ENCODE results near the gene SRP54. TPM values are rescaled to one million over a fixed set of nuclear protein-coding genes. Genes with fewer than 3 reads are reported as not detected.

The SRP54 gene
- total RNA-seq, 1 experiment from 2014 or later, result 84.5 TPM

DNA sequence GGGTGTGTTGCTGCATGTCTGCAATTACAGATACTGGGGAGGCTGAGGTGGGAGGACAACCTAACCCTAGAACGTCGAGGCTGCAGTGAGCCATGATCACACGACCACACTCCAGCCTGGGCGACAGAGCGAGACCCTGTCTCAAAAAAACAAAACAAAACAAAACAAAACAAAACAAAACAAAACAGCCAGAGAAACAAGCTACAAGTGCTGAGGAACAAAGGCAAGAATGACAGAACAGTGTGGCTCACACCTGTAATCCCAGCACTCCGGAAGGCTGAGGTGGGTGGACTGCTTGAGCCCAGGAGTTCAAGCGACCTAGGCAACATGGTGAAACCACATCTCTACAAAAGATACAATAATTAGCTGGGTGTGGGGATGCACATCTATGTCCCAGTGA is 38.0 kb upstream of the SRP54 start:
- H3K36me3 Mint-ChIP-seq (ENCODE audit: insufficient read depth, unreplicated experiment), result peaks cover 6% of the 10 kb centered on the region
- H3K9me3 Mint-ChIP-seq (ENCODE audit: unreplicated experiment), result peaks cover 22% of the 10 kb centered on the region
- Histone ChIP-seq H3K4me1 (no peaks in the 10 kb centered on the region), H3K36me3 (ENCODE audit: control insufficient read depth, insufficient read depth, low read length) (no peaks in the 10 kb centered on the region), H3K27me3 (replicated peaks; ENCODE audit: control insufficient read depth, insufficient read depth, low read length) (no peaks in the 10 kb centered on the region), H3K9me3 (peaks cover 7% of the 10 kb centered on the region), H3K4me3 (ENCODE audit: low read depth, low read length) (no peak overlapping the region)
- BruUV-seq (replicated peaks), result no TSS peak
- POLR2A ChIA-PET, result no interaction called here
- DNase-seq, result no peak
- no peaks in the 10 kb centered on the region for H3K4me1 Mint-ChIP-seq (ENCODE audit: low read depth, unreplicated experiment)
- intact Hi-C loops (cut with micrococcal nuclease; ENCODE audit: unreplicated experiment), result no loop called here
- no peak overlapping the region for H3K4me3 Mint-ChIP-seq (ENCODE audit: unreplicated experiment)
- TF ChIP-seq, protein P1, sequence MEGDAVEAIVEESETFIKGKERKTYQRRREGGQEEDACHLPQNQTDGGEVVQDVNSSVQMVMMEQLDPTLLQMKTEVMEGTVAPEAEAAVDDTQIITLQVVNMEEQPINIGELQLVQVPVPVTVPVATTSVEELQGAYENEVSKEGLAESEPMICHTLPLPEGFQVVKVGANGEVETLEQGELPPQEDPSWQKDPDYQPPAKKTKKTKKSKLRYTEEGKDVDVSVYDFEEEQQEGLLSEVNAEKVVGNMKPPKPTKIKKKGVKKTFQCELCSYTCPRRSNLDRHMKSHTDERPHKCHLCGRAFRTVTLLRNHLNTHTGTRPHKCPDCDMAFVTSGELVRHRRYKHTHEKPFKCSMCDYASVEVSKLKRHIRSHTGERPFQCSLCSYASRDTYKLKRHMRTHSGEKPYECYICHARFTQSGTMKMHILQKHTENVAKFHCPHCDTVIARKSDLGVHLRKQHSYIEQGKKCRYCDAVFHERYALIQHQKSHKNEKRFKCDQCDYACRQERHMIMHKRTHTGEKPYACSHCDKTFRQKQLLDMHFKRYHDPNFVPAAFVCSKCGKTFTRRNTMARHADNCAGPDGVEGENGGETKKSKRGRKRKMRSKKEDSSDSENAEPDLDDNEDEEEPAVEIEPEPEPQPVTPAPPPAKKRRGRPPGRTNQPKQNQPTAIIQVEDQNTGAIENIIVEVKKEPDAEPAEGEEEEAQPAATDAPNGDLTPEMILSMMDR (IDR thresholded peaks at IDR 0.05; ENCODE audit: insufficient read depth in 1 of 2, low read depth in 1 of 2, low read length in 1 of 2, severe bottlenecking in 1 of 2, unreplicated experiment in 1 of 2), result no peak
- H3K27me3 Mint-ChIP-seq (ENCODE audit: insufficient read depth, unreplicated experiment), result no peaks in the 10 kb centered on the region
- CTCF ChIA-PET, result no interaction called here
- H3K27ac Mint-ChIP-seq (ENCODE audit: unreplicated experiment), result no peak overlapping the region

DNA sequence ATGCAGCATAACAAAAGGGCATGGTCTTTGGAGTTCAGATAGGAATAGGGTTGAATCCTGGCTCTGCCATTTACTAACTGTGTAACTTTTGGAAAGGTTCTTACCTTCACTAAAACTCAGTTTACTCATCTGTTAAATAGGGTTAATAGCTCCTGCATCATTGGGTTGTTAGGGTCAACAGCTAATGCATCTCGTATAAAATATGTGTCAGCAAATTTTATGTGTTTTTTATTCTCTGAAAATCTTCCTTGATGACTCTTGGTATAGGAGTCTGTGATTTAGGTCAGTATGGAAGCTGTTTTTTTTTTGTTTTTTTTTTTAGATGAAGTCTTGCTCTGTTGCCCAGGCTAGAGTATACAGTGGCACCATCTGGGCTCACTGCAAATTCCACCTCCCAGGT is 36.1 kb upstream of the SRP54 start:
- POLR2A ChIA-PET, result no interaction called here
- BruUV-seq (replicated peaks), result no TSS peak
- TF ChIP-seq, protein P1 (IDR thresholded peaks at IDR 0.05; ENCODE audit: insufficient read depth in 1 of 2, low read depth in 1 of 2, low read length in 1 of 2, severe bottlenecking in 1 of 2, unreplicated experiment in 1 of 2), result no peak
- CTCF ChIA-PET, result no interaction called here
- no peaks in the 10 kb centered on the region for H3K36me3 ChIP-seq (ENCODE audit: control insufficient read depth, insufficient read depth, low read length)
- Mint-ChIP-seq H3K9me3 (ENCODE audit: unreplicated experiment) (peaks cover 21% of the 10 kb centered on the region), H3K27ac (ENCODE audit: unreplicated experiment) (no peak overlapping the region), H3K27me3 (ENCODE audit: insufficient read depth, unreplicated experiment) (no peaks in the 10 kb centered on the region), H3K4me3 (ENCODE audit: unreplicated experiment) (no peak overlapping the region), H3K4me1 (ENCODE audit: low read depth, unreplicated experiment) (no peaks in the 10 kb centered on the region), H3K36me3 (ENCODE audit: insufficient read depth, unreplicated experiment) (peaks cover 12% of the 10 kb centered on the region)
- peaks cover 7% of the 10 kb centered on the region for H3K9me3 ChIP-seq
- no peak overlapping the region for H3K4me3 ChIP-seq (ENCODE audit: low read depth, low read length)
- intact Hi-C loops (cut with micrococcal nuclease; ENCODE audit: unreplicated experiment), result no loop called here
- H3K4me1 ChIP-seq, result no peaks in the 10 kb centered on the region
- no peak for DNase-seq
- no peaks in the 10 kb centered on the region for H3K27me3 ChIP-seq (replicated peaks; ENCODE audit: control insufficient read depth, insufficient read depth, low read length)

DNA sequence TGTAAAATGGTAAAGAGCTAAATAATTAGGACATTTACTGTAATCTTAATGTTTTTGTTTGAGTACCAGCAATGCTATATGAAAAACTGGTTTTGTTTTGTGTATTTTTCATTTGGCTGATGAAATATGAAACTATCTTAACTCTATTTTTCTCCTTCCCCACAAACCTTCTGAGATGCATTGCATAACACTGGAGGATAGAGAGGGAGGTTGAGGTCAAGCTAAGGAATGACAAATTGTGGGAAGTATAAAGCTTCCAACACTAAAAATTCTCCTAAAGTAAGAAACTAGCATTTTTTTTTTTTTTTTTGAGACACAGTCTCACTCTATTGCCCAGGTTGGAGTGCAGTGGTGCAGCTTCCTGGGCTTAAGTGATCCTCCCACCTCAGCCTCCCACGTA is 31.5 kb upstream of the SRP54 start:
- TF ChIP-seq, protein P1 (IDR thresholded peaks at IDR 0.05; ENCODE audit: insufficient read depth in 1 of 2, low read depth in 1 of 2, low read length in 1 of 2, severe bottlenecking in 1 of 2, unreplicated experiment in 1 of 2), result no peak
- ChIA-PET POLR2A (no interaction called here), CTCF (no interaction called here)
- no peaks in the 10 kb centered on the region for H3K27me3 ChIP-seq (replicated peaks; ENCODE audit: control insufficient read depth, insufficient read depth, low read length)
- H3K4me3 ChIP-seq (ENCODE audit: low read depth, low read length), result no peak overlapping the region
- H3K27ac Mint-ChIP-seq (ENCODE audit: unreplicated experiment), result no peak overlapping the region
- H3K36me3 ChIP-seq (ENCODE audit: control insufficient read depth, insufficient read depth, low read length), result no peaks in the 10 kb centered on the region
- BruUV-seq (replicated peaks), result no TSS peak
- no peaks in the 10 kb centered on the region for H3K4me1 ChIP-seq
- H3K9me3 Mint-ChIP-seq (ENCODE audit: unreplicated experiment), result no peaks in the 10 kb centered on the region
- H3K27me3 Mint-ChIP-seq (ENCODE audit: insufficient read depth, unreplicated experiment), result no peaks in the 10 kb centered on the region
- H3K4me1 Mint-ChIP-seq (ENCODE audit: low read depth, unreplicated experiment), result no peaks in the 10 kb centered on the region
- no peak overlapping the region for H3K4me3 Mint-ChIP-seq (ENCODE audit: unreplicated experiment)
- H3K36me3 Mint-ChIP-seq (ENCODE audit: insufficient read depth, unreplicated experiment), result peaks cover 12% of the 10 kb centered on the region
- intact Hi-C loops (cut with micrococcal nuclease; ENCODE audit: unreplicated experiment), result no loop called here
- no peak for DNase-seq
- no peaks in the 10 kb centered on the region for H3K9me3 ChIP-seq

Data from Caco-2 (cell line).